HFFc6 (cell line): ENCODE results near the gene NOC2L. TPM values are rescaled to one million over a fixed set of nuclear protein-coding genes. Genes with fewer than 3 reads are reported as not detected.

Source experiments
- DNase-seq: peaks from one replicate; pipeline ENCODE4 v3.0.0-alpha.2; 2018
- H3K27ac Mint-ChIP-seq: 2 replicates; pipeline ENCODE4 v1.8.0; 2020; ENCODE audit warnings: mild to moderate bottlenecking, mixed read lengths
- H3K27me3 Mint-ChIP-seq: 2 replicates; pipeline ENCODE4 v1.8.0; 2021; ENCODE audit warnings: mild to moderate bottlenecking, moderate library complexity, mixed read lengths; ENCODE audit not compliant: insufficient read depth
- H3K36me3 Mint-ChIP-seq: 2 replicates; pipeline ENCODE4 v1.8.0; 2021; ENCODE audit warnings: low read depth, mixed read lengths
- H3K4me1 Mint-ChIP-seq: 2 replicates; pipeline ENCODE4 v1.8.0; 2020; ENCODE audit warnings: low read depth, mixed read lengths
- H3K4me3 Mint-ChIP-seq: 2 replicates; pipeline ENCODE4 v1.8.0; 2020; ENCODE audit warnings: mild to moderate bottlenecking, moderate library complexity, mixed read lengths
- H3K9me3 Mint-ChIP-seq: 2 replicates; pipeline ENCODE4 v1.8.0; 2020; ENCODE audit warnings: mild to moderate bottlenecking, mixed read lengths
- CTCF ChIP-seq: fragments of 200-600 bp; sonication (generic); IDR thresholded peaks from 2 replicates; pipeline ENCODE4 v1.5.0; 2021; ENCODE audit warnings: antibody characterized with exemption, mild to moderate bottlenecking
- total RNA-seq, 6 experiments: library from RNA; stranded (reverse); fragmentation: NEBNext Ultra II Directional; extraction: Animal tissue kit (Norgen Biotek cat#: 25700); gene quantifications; 2 replicates in 1 of 6; 3 replicates in 5 of 6; pipeline ENCODE4 v1.2.3, GENCODE V29; 2021

NOC2L gene
- total RNA-seq, 6 experiments from 2014 or later = 112 to 142 (median 119) TPM

- Mint-ChIP-seq H3K27ac (no peak overlapping the region), H3K27me3 (peaks cover 5% of the 10 kb centered on the region), H3K4me1 (peaks cover 27% of the 10 kb centered on the region), H3K4me3 (no peak overlapping the region), H3K36me3 (peaks cover 9% of the 10 kb centered on the region; the same call in 1 of the 2 replicates), H3K9me3 (no peaks in the 10 kb centered on the region)
- no peak for DNase-seq
- no peak for TF ChIP-seq CTCF
Measured at GRCh38 chr1:944341-945325, 14.4 kb downstream of the NOC2L start.

GRCh38 chr1:943545-944340, 15.3 kb downstream of the NOC2L start:
- Mint-ChIP-seq H3K36me3 (peaks cover 5% of the 10 kb centered on the region; the same call in 1 of the 2 replicates), H3K27me3 (peaks cover 5% of the 10 kb centered on the region), H3K27ac (no peak overlapping the region), H3K9me3 (no peaks in the 10 kb centered on the region), H3K4me3 (no peak overlapping the region), H3K4me1 (peaks cover 33% of the 10 kb centered on the region)
- TF ChIP-seq CTCF = no peak
- DNase-seq = no peak

GRCh38 chr1:942864-943533, 16.1 kb downstream of the NOC2L start:
- Mint-ChIP-seq H3K27ac (peak overlapping the region; percentile 13; the same call in 1 of the 2 replicates), H3K27me3 (peaks cover 5% of the 10 kb centered on the region)

GRCh38 chr1:942411-942821, 16.6 kb downstream of the NOC2L start:
- DNase-seq = no peak
- no peak overlapping the region for H3K27ac Mint-ChIP-seq

More at GRCh38 chr1:942864-943533, 16.1 kb downstream of the NOC2L start:
- Mint-ChIP-seq H3K9me3 (no peaks in the 10 kb centered on the region), H3K4me3 (no peak overlapping the region), H3K36me3 (peaks cover 3% of the 10 kb centered on the region; the same call in 1 of the 2 replicates), H3K4me1 (peaks cover 41% of the 10 kb centered on the region)
- DNase-seq = peak; percentile 39
- TF ChIP-seq CTCF = no peak

More at GRCh38 chr1:942411-942821, 16.6 kb downstream of the NOC2L start:
- TF ChIP-seq CTCF = no peak
- peaks cover 3% of the 10 kb centered on the region; the same call in 1 of the 2 replicates for H3K36me3 Mint-ChIP-seq
- no peak overlapping the region for H3K4me3 Mint-ChIP-seq
- peaks cover 5% of the 10 kb centered on the region for H3K27me3 Mint-ChIP-seq
- H3K4me1 Mint-ChIP-seq = peaks cover 45% of the 10 kb centered on the region
- no peaks in the 10 kb centered on the region for H3K9me3 Mint-ChIP-seq
